HG03565 (cell line): ENCODE results near the gene SPAAR.
"Not testable (repeated sequence)": the region's sequence is repeated elsewhere in the genome, so short reads cannot be mapped to it uniquely, and the experiment has no call there.

Experiments used
- ATAC-seq: cut with Tn5 transposase; IDR thresholded peaks from one replicate; pipeline ENCODE4 v1.9.1; 2021; ENCODE audit warnings: mild to moderate bottlenecking, moderate library complexity; ENCODE audit not compliant: unreplicated experiment

SPAAR gene

GRCh38 chr9:35909274-35909673 is at the start of gene SPAAR:
Gene SPAAR (plus strand): TSS chr9:35909490. CDS start chr9:35910464, 974 bp downstream.
- ATAC-seq, result no peak

- ATAC-seq, result no peak
Measured at GRCh38 chr9:35859990-35860339, 49.3 kb upstream of the SPAAR start.

- ATAC-seq, result no peak
Measured at GRCh38 chr9:35861161-35861897, 48.0 kb upstream of the SPAAR start.

GRCh38 chr9:35862328-35862727 is 47.0 kb upstream of the SPAAR start:
- no peak for ATAC-seq

GRCh38 chr9:35863583-35863982 is 45.7 kb upstream of the SPAAR start:
- ATAC-seq, result no peak

GRCh38 chr9:35864695-35865255 is 44.5 kb upstream of the SPAAR start:
- ATAC-seq, result no peak

- no peak for ATAC-seq
Measured at GRCh38 chr9:35867538-35867937, 41.8 kb upstream of the SPAAR start.

GRCh38 chr9:35868933-35869332 is 40.4 kb upstream of the SPAAR start:
- no peak for ATAC-seq

- no peak for ATAC-seq
Measured at GRCh38 chr9:35869621-35870216, 39.6 kb upstream of the SPAAR start.

GRCh38 chr9:35870351-35870923 is 38.9 kb upstream of the SPAAR start, which contains the start of gene OR13J1:
Gene OR13J1 (minus strand): TSS chr9:35870401. CDS start chr9:35870401, 0 bp downstream.
- no peak for ATAC-seq

GRCh38 chr9:35871545-35871944 is 37.7 kb upstream of the SPAAR start:
- no peak for ATAC-seq

- ATAC-seq, result no peak
Measured at GRCh38 chr9:35872505-35872904, 36.8 kb upstream of the SPAAR start.

- no peak for ATAC-seq
Measured at GRCh38 chr9:35882263-35882848, 26.9 kb upstream of the SPAAR start.

GRCh38 chr9:35882996-35883395 is 26.3 kb upstream of the SPAAR start:
- ATAC-seq, result no peak

- ATAC-seq, result not testable (repeated sequence)
Measured at GRCh38 chr9:35884908-35885307, 24.4 kb upstream of the SPAAR start.

GRCh38 chr9:35891646-35892045 is 17.6 kb upstream of the SPAAR start:
- no peak for ATAC-seq

GRCh38 chr9:35892051-35892450 is 17.2 kb upstream of the SPAAR start:
- ATAC-seq, result no peak

- ATAC-seq, result no peak
Measured at GRCh38 chr9:35896570-35896969, 12.7 kb upstream of the SPAAR start.

- ATAC-seq, result not testable (repeated sequence)
Measured at GRCh38 chr9:35897376-35898099, 11.8 kb upstream of the SPAAR start.

- ATAC-seq, result no peak
Measured at GRCh38 chr9:35898337-35898736, 11.0 kb upstream of the SPAAR start.

- no peak for ATAC-seq
Measured at GRCh38 chr9:35899021-35899420, 10.3 kb upstream of the SPAAR start.
